KMS-11 (cell line): ENCODE results near the gene HPS3.

Experiments
- H2AFZ ChIP-seq: fragments of 200-600 bp; sonication (generic); 2 replicates; pipeline ENCODE4 v1.6.1; 2016; ENCODE audit warnings: antibody characterized with exemption, mixed run types, low read depth
- H3K27ac ChIP-seq: fragments of 200-600 bp; sonication (generic); 2 replicates; pipeline ENCODE4 v1.6.1; 2016; ENCODE audit warnings: mild to moderate bottlenecking, mixed run types
- H3K27me3 ChIP-seq: fragments of 200-600 bp; sonication (generic); 2 replicates; pipeline ENCODE4 v1.6.1; 2017; ENCODE audit warnings: mild to moderate bottlenecking, low read depth, mixed run types, moderate library complexity; ENCODE audit not compliant: insufficient read depth
- H3K36me3 ChIP-seq: fragments of 200-600 bp; sonication (generic); 2 replicates; pipeline ENCODE4 v1.6.1; 2017; ENCODE audit warnings: mild to moderate bottlenecking, mixed run types; ENCODE audit not compliant: insufficient read depth
- H3K4me1 ChIP-seq: fragments of 200-600 bp; sonication (generic); 2 replicates; pipeline ENCODE4 v1.6.1; 2016; ENCODE audit warnings: mild to moderate bottlenecking, low read depth, mixed run types; ENCODE audit not compliant: poor library complexity, severe bottlenecking
- H3K4me2 ChIP-seq: fragments of 200-600 bp; sonication (generic); 2 replicates; pipeline ENCODE4 v1.7.0; 2016; ENCODE audit warnings: mild to moderate bottlenecking, mixed run types
- H3K4me3 ChIP-seq: fragments of 200-600 bp; sonication (generic); IDR thresholded peaks from 2 replicates; pipeline ENCODE4 v1.6.1; 2017; ENCODE audit warnings: low read depth, low read length, mixed read lengths; ENCODE audit not compliant: insufficient read depth
- H3K79me2 ChIP-seq: fragments of 200-600 bp; sonication (generic); 2 replicates; pipeline ENCODE4 v1.6.1; 2016; ENCODE audit warnings: low read depth, mixed run types; ENCODE audit not compliant: insufficient read depth
- H3K9ac ChIP-seq: fragments of 200-600 bp; sonication (generic); 2 replicates; pipeline ENCODE4 v1.6.1; 2016; ENCODE audit warnings: mild to moderate bottlenecking, mixed run types
- H4K20me1 ChIP-seq: fragments of 200-600 bp; sonication (generic); 2 replicates; pipeline ENCODE4 v1.6.1; 2016; ENCODE audit warnings: mild to moderate bottlenecking, mixed run types; ENCODE audit not compliant: insufficient read depth
- TF ChIP-seq, protein P1 (sequence below): fragments of 200-600 bp; sonication (generic); conservative IDR thresholded peaks from 2 replicates; pipeline ENCODE4 v1.6.1; 2017; ENCODE audit warnings: low read depth, mild to moderate bottlenecking, antibody characterized with exemption, low read length, moderate library complexity, mixed read lengths

HPS3 gene

DNA sequence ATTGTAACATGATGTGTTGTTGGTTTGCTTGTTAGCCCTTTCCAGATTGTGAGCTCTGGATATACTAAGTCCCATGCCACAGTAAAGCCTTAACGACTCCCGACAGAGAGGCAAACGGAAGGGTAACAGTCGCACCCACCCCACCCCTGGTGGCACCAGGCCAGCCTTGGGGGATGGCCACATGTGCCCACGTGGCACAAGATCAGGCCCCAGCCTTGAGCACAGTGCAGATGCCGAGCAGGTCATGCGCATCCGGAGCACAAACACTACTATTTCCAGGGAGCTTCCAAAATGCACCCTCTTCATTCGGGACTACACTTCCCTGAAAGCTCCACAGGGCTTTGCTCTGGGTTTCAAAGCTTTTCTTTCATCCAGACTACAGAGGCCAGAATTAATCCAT is 10.7 kb upstream of the HPS3 start:
- H4K20me1 ChIP-seq: no peaks in the 10 kb centered on the region
- peaks cover 15% of the 10 kb centered on the region for H3K4me1 ChIP-seq
- H3K27me3 ChIP-seq: no peaks in the 10 kb centered on the region
- H2AFZ ChIP-seq: no peak overlapping the region
- no peak overlapping the region for H3K27ac ChIP-seq
- no peaks in the 10 kb centered on the region for H3K36me3 ChIP-seq
- H3K9ac ChIP-seq: no peak overlapping the region
- TF ChIP-seq, protein P1, sequence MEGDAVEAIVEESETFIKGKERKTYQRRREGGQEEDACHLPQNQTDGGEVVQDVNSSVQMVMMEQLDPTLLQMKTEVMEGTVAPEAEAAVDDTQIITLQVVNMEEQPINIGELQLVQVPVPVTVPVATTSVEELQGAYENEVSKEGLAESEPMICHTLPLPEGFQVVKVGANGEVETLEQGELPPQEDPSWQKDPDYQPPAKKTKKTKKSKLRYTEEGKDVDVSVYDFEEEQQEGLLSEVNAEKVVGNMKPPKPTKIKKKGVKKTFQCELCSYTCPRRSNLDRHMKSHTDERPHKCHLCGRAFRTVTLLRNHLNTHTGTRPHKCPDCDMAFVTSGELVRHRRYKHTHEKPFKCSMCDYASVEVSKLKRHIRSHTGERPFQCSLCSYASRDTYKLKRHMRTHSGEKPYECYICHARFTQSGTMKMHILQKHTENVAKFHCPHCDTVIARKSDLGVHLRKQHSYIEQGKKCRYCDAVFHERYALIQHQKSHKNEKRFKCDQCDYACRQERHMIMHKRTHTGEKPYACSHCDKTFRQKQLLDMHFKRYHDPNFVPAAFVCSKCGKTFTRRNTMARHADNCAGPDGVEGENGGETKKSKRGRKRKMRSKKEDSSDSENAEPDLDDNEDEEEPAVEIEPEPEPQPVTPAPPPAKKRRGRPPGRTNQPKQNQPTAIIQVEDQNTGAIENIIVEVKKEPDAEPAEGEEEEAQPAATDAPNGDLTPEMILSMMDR: no peak
- H3K4me2 ChIP-seq: no peak overlapping the region
- no peaks in the 10 kb centered on the region for H3K79me2 ChIP-seq
- H3K4me3 ChIP-seq: no peak overlapping the region

DNA sequence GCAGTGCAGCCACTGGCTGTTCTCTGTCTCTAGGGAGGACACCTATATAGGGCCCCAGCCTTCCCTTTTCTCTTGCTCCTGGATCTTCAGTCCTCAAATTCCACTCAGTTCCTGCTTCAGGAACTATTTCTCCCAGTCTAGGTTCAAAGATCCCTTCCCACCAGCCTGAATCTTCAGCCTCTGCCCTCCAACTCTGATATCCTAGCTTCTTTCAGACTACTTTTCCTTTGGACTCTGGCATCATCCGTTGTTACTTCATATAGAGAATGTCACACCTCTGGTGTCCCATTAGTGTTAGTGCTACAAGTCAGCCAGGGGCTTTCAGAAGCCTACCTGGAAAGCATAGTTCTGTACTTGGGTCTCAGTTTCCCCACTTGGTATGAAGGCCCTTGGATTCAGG is 10.0 kb upstream of the HPS3 start:
- TF ChIP-seq, protein P1: no peak
- no peak overlapping the region for H2AFZ ChIP-seq
- H4K20me1 ChIP-seq: no peaks in the 10 kb centered on the region
- no peaks in the 10 kb centered on the region for H3K36me3 ChIP-seq
- no peak overlapping the region for H3K4me3 ChIP-seq
- no peaks in the 10 kb centered on the region for H3K27me3 ChIP-seq
- H3K79me2 ChIP-seq: no peaks in the 10 kb centered on the region
- H3K4me2 ChIP-seq: no peak overlapping the region
- no peak overlapping the region for H3K9ac ChIP-seq
- no peak overlapping the region for H3K27ac ChIP-seq
- peaks cover 15% of the 10 kb centered on the region for H3K4me1 ChIP-seq

DNA sequence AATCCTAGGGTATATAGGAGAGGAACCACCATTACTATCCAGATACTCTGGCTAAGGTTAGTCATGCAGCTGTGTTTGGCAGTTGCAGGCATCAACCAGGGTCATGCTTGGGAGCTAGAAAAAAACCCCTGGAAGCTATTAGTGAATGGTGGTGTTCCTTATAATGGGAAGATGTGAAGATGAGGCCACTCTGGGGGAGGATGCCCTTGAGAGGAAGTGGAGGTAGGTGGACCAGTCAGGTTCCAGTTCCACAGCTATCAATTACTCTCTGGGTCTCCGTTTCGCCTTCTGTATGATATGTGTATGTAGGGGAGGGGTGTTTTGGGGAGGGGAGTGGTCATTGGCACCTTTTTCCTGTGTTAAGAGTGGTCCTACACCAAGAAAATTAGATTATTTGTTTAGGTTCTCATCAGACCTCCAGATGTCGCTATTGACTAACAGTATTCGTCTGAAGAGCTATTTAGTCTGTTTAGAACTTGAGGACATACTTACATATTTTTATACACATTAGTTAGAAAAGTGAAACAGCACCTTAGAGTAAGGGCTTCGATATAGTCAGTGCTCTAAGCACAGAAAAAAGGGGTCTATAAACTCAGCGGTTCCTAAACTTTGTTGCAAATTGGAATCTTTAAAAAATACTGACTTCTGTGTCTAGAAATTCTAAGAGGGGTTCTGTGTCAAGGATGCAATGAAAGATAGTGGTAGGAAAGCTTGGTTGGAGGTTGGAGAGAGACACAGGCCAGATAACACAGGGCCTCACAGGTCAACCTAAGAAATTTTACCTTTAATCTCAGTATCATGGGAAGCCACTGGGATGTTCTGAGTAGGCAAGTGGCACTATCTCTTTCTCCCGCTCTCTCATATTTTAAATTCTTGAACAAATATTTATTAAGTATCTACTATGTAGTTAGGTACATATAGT is 9.1 kb upstream of the HPS3 start:
- Histone ChIP-seq H3K36me3 (no peaks in the 10 kb centered on the region), H3K4me3 (no peak overlapping the region), H3K27me3 (no peaks in the 10 kb centered on the region), H2AFZ (peak overlapping the region; percentile 21; the same call in 1 of the 2 replicates), H3K4me2 (peak overlapping the region; percentile 30), H3K27ac (no peak overlapping the region), H3K9ac (no peak overlapping the region), H4K20me1 (no peaks in the 10 kb centered on the region), H3K4me1 (peaks cover 11% of the 10 kb centered on the region), H3K79me2 (no peaks in the 10 kb centered on the region)
- TF ChIP-seq, protein P1: peak; percentile 89

DNA sequence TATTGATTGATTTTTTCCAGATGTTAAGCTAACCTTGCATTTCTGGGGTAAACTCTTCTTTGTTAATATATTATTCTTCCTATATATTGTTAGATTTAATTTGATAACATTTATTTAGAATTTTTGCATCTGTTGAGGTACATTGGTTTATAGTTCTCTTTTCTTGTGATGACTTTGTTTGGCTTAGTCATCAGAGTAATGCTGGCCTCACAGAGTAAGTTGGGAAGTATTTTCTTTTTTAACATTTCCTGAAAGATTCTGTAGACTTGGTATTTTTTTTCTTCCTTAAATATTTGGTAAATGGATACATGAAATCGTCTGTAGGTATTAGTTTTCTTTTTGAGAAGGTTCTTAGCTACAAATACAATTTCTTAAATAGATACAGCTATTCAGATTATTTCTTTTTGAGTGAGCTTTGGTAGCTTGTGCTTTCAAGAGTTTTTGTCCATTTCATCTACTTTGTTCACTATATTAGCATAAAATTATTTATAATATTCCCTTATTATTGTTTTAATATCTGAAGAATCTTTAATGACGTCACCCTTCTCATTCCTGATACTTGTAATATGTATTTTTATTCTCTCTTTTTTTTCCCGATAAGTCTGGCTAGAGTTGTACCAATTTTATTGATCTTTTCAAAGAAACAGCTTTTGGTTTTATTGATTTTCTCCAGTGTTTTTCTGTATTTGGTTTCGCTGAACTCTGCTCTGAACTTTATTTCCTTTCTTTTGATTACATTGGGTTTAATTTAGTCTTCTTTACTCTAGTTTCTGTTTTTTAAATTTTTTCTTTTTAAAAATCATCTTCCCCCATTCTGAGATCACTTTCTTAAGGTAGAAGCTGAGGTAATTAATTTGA is 6.5 kb upstream of the HPS3 start:
- Histone ChIP-seq H3K27me3 (no peaks in the 10 kb centered on the region), H3K79me2 (no peaks in the 10 kb centered on the region), H3K27ac (no peak overlapping the region), H3K4me2 (no peak overlapping the region), H3K36me3 (no peaks in the 10 kb centered on the region), H4K20me1 (no peaks in the 10 kb centered on the region), H3K9ac (no peak overlapping the region; the same call in 1 of the 2 replicates), H2AFZ (no peak overlapping the region), H3K4me1 (peaks cover 12% of the 10 kb centered on the region), H3K4me3 (no peak overlapping the region)
- TF ChIP-seq, protein P1: no peak
